A673 (cell line): Measurements from ENCODE around the gene SLC26A11.

Source experiments
- EZH2 ChIP-seq: fragments of 200-600 bp; sonication (generic); IDR thresholded peaks from 2 replicates; pipeline ENCODE4 v1.6.1; 2017; ENCODE audit warnings: borderline replicate concordance, low read depth, mild to moderate bottlenecking, mixed read lengths, antibody characterized with exemption, low read length; ENCODE audit not compliant: poor library complexity, severe bottlenecking
- TF ChIP-seq, protein P1 (sequence below): fragments of 300-800, 200-600 bp; sonication (generic); conservative IDR thresholded peaks from 2 replicates; pipeline ENCODE4 v1.5.1; 2017; ENCODE audit warnings: low read depth, mild to moderate bottlenecking, antibody characterized with exemption, low read length, moderate library complexity, mixed read lengths

DNA sequence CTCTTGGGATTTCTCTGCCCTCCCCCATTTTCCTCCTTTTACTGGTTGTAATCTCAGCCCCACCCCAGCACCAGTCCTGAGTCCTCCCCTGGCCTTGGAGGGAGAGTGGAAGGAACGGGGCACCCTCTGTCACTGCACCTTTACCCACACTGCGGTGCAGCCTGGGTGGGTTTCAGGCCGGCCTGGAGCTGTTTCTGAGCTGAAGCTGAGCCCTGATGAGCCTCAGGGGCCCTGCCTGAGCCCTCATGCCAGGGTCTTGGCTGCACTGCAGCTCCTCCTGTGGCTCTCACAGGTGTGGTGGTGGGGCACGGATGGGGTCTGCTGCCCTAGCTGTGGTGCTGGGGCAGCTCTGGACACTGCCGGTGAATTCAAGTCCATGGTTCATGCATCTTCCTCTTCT lies 74.9 kb downstream of the SLC26A11 start:
- TF ChIP-seq, protein P1, sequence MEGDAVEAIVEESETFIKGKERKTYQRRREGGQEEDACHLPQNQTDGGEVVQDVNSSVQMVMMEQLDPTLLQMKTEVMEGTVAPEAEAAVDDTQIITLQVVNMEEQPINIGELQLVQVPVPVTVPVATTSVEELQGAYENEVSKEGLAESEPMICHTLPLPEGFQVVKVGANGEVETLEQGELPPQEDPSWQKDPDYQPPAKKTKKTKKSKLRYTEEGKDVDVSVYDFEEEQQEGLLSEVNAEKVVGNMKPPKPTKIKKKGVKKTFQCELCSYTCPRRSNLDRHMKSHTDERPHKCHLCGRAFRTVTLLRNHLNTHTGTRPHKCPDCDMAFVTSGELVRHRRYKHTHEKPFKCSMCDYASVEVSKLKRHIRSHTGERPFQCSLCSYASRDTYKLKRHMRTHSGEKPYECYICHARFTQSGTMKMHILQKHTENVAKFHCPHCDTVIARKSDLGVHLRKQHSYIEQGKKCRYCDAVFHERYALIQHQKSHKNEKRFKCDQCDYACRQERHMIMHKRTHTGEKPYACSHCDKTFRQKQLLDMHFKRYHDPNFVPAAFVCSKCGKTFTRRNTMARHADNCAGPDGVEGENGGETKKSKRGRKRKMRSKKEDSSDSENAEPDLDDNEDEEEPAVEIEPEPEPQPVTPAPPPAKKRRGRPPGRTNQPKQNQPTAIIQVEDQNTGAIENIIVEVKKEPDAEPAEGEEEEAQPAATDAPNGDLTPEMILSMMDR: no peak
- TF ChIP-seq EZH2: no peak
